Esophagus muscularis mucosa (tissue), 4 donors: Measurements from ENCODE around the gene ADGRG1. TPM values are rescaled to one million over a fixed set of nuclear protein-coding genes. Genes with fewer than 3 reads are reported as not detected.

Source experiments
- DNase-seq: peaks from one replicate; pipeline ENCODE4 v3.0.0-alpha.2; 2017; ENCODE audit errors: extremely low spot score
- H3K27ac ChIP-seq, 4 donors: fragments of 200-600 bp; sonication (generic); replicated peaks in 1 of 4; 1 replicate in 3 of 4; 2 replicates in 1 of 4; pipeline ENCODE4 v1.5.1; 2016 to 2019; ENCODE audit warnings: mild to moderate bottlenecking in 1 of 4
- H3K27me3 ChIP-seq, 4 donors: fragments of 200-600 bp; sonication (generic); one replicate each; pipeline versions ENCODE4 v1.5.1 to v1.6.0; 2016 to 2019
- H3K36me3 ChIP-seq, 4 donors: fragments of 200-600 bp; sonication (generic); one replicate each; pipeline ENCODE4 v1.5.1; 2016 to 2019
- H3K4me1 ChIP-seq, 4 donors: fragments of 200-600 bp; sonication (generic); one replicate each; pipeline ENCODE4 v1.5.1; 2016 to 2019
- H3K4me3 ChIP-seq, 4 donors: fragments of 200-600 bp; sonication (generic); 1 replicate in 2 of 4; 2 replicates in 2 of 4; pipeline ENCODE4 v1.5.1; 2016 to 2019; ENCODE audit warnings: mild to moderate bottlenecking in 4 of 4, moderate library complexity in 1 of 4
- H3K9me3 ChIP-seq, 4 donors: fragments of 200-600 bp; sonication (generic); 1 replicate in 3 of 4; 2 replicates in 1 of 4; pipeline ENCODE4 v1.5.1; 2016 to 2019
- CTCF ChIP-seq, 3 experiments: fragments of 200-600 bp in 2 of 3; fragments of 450-650 bp in 1 of 3; sonication (generic) in 2 of 3; IDR thresholded peaks; one replicate each; pipeline ENCODE4 v1.5.1; 2017 to 2019; ENCODE audit warnings: antibody characterized with exemption in 3 of 3, mild to moderate bottlenecking in 2 of 3, moderate library complexity in 1 of 3
- EP300 ChIP-seq: sonication (generic); formaldehyde crosslinking; IDR thresholded peaks from one replicate; pipeline ENCODE4 v1.6.1; 2017; ENCODE audit warnings: antibody characterized with exemption
- POLR2A ChIP-seq: fragments of 450-650 bp; IDR thresholded peaks from one replicate; pipeline ENCODE4 v1.6.1; 2017; ENCODE audit warnings: antibody characterized with exemption, moderate library complexity, mild to moderate bottlenecking, low read depth
- POLR2AphosphoS5 ChIP-seq, 2 donors: sonication (generic); formaldehyde crosslinking; IDR thresholded peaks; one replicate each; pipeline ENCODE4 v1.6.1; 2017; ENCODE audit warnings: antibody characterized with exemption in 2 of 2
- WGBS: methylation state at CpG from one replicate; pipeline ENCODE4 v1.1.5; 2018; 5-methylcytosine and 5-hydroxymethylcytosine counted together
- intact Hi-C: fragments of 100-400 bp; cut with DNase I; formaldehyde crosslinking; loops from one replicate; pipeline ENCODE4 v1.15.1; 2023
- total RNA-seq, 4 donors: library from RNA; depleted of rRNA; stranded (reverse); fragments of >200 nt; gene quantifications; one replicate each; pipeline versions ENCODE4 v1.1.0 to v1.2.1, GENCODE V29; 2016

The ADGRG1 gene
- total RNA-seq, 4 donors from 2014 or later, result 17.4 to 21.4 (median 19.1) TPM

GRCh38 chr16:57690782-57691471 is 62.5 kb downstream of the ADGRG1 start:
- H3K27ac ChIP-seq, result no peak overlapping the region
- no peak for DNase-seq
- intact Hi-C loops, result no loop called here
- peaks cover 0 to 7% (median 0%) of the 10 kb centered on the region in 4 donors for H3K4me1 ChIP-seq
- no peaks in the 10 kb centered on the region for H3K9me3 ChIP-seq
- TF ChIP-seq POLR2AphosphoS5 (IDR thresholded peaks at IDR 0.05) (no peak), CTCF (IDR thresholded peaks at IDR 0.05) (no peak), POLR2A (no peak), EP300 (no peak)
- no peaks in the 10 kb centered on the region for H3K36me3 ChIP-seq
- peaks cover 0 to 34% (median 0%) of the 10 kb centered on the region in 4 donors for H3K27me3 ChIP-seq
- H3K4me3 ChIP-seq, result no peak overlapping the region
- 72% methylated on average over 4 of the region's 4 CpGs for WGBS

GRCh38 chr16:57692636-57693035 is 64.2 kb downstream of the ADGRG1 start:
- Histone ChIP-seq H3K4me3 (no peak overlapping the region), H3K27ac (no peak overlapping the region), H3K27me3 (peaks cover 0 to 34% (median 0%) of the 10 kb centered on the region in 4 donors), H3K4me1 (peaks cover 0 to 7% (median 0%) of the 10 kb centered on the region in 4 donors), H3K9me3 (no peaks in the 10 kb centered on the region), H3K36me3 (no peaks in the 10 kb centered on the region)
- DNase-seq, result no peak
- intact Hi-C loops, result no loop called here
- 37% methylated on average over 2 of the region's 2 CpGs for WGBS
- TF ChIP-seq POLR2AphosphoS5 (IDR thresholded peaks at IDR 0.05) (no peak), POLR2A (no peak), CTCF (IDR thresholded peaks at IDR 0.05) (no peak), EP300 (no peak)

- Histone ChIP-seq H3K36me3 (no peaks in the 10 kb centered on the region), H3K9me3 (no peaks in the 10 kb centered on the region), H3K4me3 (no peak overlapping the region), H3K27me3 (peaks cover 0 to 29% (median 0%) of the 10 kb centered on the region in 4 donors), H3K4me1 (peaks cover 0 to 7% (median 0%) of the 10 kb centered on the region in 4 donors), H3K27ac (no peak overlapping the region)
- no peak for DNase-seq
- WGBS, result 72% methylated on average over 4 of the region's 4 CpGs
- TF ChIP-seq POLR2AphosphoS5 (IDR thresholded peaks at IDR 0.05) (no peak), POLR2A (no peak), CTCF (IDR thresholded peaks at IDR 0.05) (no peak), EP300 (no peak)
- intact Hi-C loops, result no loop called here
Measured at GRCh38 chr16:57693550-57693949, 65.1 kb downstream of the ADGRG1 start.

DNA sequence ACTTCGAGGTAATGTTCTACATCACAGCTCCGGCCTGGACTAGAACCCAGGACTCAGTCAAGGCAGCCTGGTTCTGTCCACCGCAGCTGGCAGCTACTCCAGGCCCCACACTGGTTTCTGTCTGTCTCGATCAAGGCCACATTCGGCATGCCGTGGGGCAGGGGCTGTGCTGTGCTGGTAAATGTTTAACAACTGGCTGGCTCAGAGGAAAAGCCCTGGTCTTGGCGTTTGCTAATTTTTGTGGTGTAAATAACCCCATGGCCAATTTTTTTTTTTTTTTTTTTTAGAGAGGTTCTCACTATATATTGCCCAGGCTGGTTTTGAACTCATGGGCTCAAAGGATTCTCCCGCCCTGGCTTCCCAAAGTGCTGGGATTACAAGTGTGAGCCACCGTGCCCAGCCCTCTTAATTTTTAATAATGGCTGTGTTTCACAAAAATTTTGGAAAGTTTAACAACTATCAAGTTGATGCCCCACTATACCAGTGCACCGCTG is 65.8 kb downstream of the ADGRG1 start:
- DNase-seq, result no peak
- TF ChIP-seq CTCF (IDR thresholded peaks at IDR 0.05) (no peak), POLR2A (no peak), EP300 (no peak), POLR2AphosphoS5 (IDR thresholded peaks at IDR 0.05) (no peak)
- Histone ChIP-seq H3K9me3 (no peaks in the 10 kb centered on the region), H3K4me3 (no peak overlapping the region), H3K27ac (no peak overlapping the region), H3K36me3 (no peaks in the 10 kb centered on the region), H3K4me1 (peaks cover 0 to 7% (median 0%) of the 10 kb centered on the region in 4 donors), H3K27me3 (peaks cover 0 to 22% (median 0%) of the 10 kb centered on the region in 4 donors)
- intact Hi-C loops, result no loop called here
- 66% methylated on average over 10 of the region's 10 CpGs for WGBS
